Natural killer cell treated with Interleukin-12 subunit alpha and Interleukin-12 subunit beta and Interleukin-15 and Interleukin-18, amount 100 ng/mL, for 72 hours (primary cell): ENCODE measurements around the gene AK8. TPM values are rescaled to one million over a fixed set of nuclear protein-coding genes. Genes with fewer than 3 reads are reported as not detected.

Experiments
- ATAC-seq, 2 donors: fragments of 150-1000 bp; cut with Tn5 transposase in 1 of 2; sonication (Bioruptor Pico), chemical (Tn5 transposase) in 1 of 2; 2 replicates each; pipeline ENCODE4 v1.10.0; 2021
- DNase-seq: peaks from one replicate; pipeline ENCODE4 v3.0.0; 2022; ENCODE audit warnings: low spot score
- H3K27ac Mint-ChIP-seq, 2 donors: 1 replicate in 1 of 2; 2 replicates in 1 of 2; pipeline ENCODE4 v1.8.0; 2022; ENCODE audit warnings: mixed read lengths in 2 of 2, mild to moderate bottlenecking in 1 of 2, moderate library complexity in 1 of 2
- H3K27me3 Mint-ChIP-seq, 2 donors: 1 replicate in 1 of 2; 2 replicates in 1 of 2; pipeline ENCODE4 v1.8.0; 2022; ENCODE audit warnings: mixed read lengths in 2 of 2
- H3K36me3 Mint-ChIP-seq: one replicate; pipeline ENCODE4 v1.8.0; 2022; ENCODE audit warnings: mixed read lengths
- H3K4me1 Mint-ChIP-seq, 2 donors: 1 replicate in 1 of 2; 2 replicates in 1 of 2; pipeline ENCODE4 v1.8.0; 2022; ENCODE audit warnings: low read depth in 2 of 2, mixed read lengths in 2 of 2, mild to moderate bottlenecking in 1 of 2
- H3K4me3 Mint-ChIP-seq: one replicate; pipeline ENCODE4 v1.8.0; 2022; ENCODE audit warnings: mixed read lengths
- H3K9me3 Mint-ChIP-seq: 2 replicates; pipeline ENCODE4 v1.8.0; 2022; ENCODE audit warnings: mixed read lengths
- total RNA-seq, 2 donors: library from RNA; stranded (reverse); gene quantifications; one replicate each; pipeline ENCODE4 v1.2.3, GENCODE V29; 2022

AK8 gene
- total RNA-seq, 2 donors from 2014 or later, result not detected

GRCh38 chr9:132749306-132749705 is 128.8 kb downstream of the AK8 start:
- Mint-ChIP-seq H3K27ac (no peak overlapping the region), H3K4me3 (no peak overlapping the region), H3K9me3 (no peaks in the 10 kb centered on the region), H3K27me3 (peaks cover 17 to 29% of the 10 kb centered on the region in 2 donors), H3K4me1 (peaks cover 0 to 6% of the 10 kb centered on the region in 2 donors), H3K36me3 (no peaks in the 10 kb centered on the region)
- ATAC-seq (no peak), DNase-seq (no peak)

DNA sequence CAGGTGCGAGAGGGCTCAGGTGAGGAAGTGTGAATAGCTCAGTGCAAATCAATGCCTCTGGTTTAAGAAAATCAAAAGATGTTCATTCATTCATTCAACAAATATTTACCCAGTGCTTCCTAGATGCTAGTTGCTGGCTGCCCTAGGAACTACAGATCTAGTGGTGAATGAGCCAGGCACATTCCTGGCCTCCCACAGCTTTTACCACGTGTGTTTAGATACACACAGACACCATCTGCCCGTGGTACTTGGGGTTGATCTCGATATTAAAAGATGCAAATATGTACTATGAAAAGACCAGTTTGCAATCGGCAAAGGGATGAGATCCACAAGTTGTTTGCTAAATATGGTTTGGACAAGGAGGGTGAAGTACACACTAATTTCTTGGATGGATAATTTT is 129.6 kb downstream of the AK8 start:
- DNase-seq, result no peak
- no peak for ATAC-seq
- Mint-ChIP-seq H3K4me3 (no peak overlapping the region), H3K36me3 (no peaks in the 10 kb centered on the region), H3K27me3 (peaks cover 25 to 38% of the 10 kb centered on the region in 2 donors), H3K9me3 (no peaks in the 10 kb centered on the region), H3K4me1 (peaks cover 0 to 6% of the 10 kb centered on the region in 2 donors), H3K27ac (no peak overlapping the region)

DNA sequence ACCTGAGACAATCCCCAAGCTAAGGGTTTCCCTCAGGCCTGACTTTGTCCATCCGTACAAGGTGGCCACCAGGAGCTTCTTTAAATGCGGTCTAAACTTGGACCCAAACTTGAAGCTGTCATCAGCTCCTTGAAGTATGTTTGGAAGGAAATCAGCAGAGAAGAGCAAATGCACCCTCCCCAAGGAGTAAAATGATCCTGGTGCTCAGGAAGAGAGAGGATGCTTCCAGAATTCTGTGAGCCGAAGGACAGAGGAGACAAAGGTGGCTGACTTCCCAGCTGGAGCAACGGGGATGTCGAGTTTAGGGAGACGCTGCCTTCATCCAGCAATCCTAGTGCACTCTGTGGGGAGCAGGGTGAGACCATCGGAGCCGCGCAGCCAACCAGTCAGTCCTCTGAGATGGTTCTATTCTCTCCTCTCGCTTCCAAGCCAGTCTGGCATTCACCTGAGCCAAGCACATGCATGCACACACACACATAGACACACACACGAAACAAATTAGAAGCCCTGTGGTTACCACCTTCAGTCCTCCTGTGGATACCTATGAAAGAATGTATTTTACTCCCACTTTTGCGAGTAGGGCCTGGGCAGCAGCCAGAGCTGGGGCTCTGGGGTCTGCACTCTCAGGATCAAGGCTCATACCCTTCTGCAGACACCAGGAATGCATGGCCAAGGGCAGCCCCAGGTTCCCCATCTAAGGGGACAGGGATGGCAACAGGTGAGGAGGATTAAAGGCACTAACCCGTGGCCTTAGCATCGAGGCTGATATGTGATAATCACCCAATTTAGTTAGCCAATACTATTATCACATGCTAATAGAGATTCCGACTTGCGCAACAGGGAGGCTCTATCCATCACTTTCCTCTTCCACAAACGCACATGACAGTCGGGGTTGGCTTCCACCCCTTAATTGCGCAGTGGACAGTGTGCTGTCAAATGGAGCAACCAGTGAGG is 132.1 kb downstream of the AK8 start:
- H3K27me3 Mint-ChIP-seq, result peaks cover 34 to 50% of the 10 kb centered on the region in 2 donors
- H3K27ac Mint-ChIP-seq, result no peak overlapping the region
- DNase-seq, result no peak

DNA sequence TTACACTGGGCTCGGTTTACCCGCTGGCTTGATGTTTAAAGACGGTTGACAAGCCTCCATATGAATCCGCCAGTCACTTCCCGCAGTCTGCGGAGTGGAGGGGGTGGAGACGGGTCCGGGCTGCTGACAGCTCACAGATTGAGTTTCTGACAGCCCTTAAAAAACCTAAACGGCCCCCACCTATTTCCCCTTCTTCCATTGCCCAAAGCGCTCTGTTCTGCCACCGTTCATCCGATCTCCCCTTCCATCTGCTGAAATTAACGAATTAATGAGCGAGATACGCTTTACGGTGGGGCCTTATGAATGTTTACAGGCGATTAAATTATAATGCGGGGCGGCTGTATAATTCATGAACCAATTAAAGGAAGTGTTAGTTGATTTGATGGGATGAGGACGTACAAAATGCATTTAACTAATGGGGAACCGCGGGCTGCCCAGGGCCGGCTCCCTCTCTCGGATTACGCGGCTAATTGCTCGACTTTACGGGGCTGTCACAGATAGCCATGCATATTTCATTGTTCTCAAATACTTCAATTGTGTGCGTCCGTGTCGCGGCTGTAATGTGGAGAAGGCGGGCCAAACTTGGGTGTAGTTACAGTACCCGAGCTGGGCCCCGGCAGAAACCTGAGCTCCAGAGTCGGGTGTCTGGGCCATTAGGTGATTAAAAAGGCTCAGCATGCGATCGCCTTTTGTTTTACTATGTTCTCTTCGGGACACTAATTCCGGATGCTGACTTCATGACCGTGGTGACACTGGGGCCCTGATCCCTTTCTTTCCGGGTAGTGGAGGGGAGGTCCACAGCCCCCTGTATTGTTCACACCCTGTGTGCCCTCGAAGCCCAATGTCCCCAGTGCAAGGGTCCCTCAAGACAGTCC is 133.0 kb downstream of the AK8 start:
- Mint-ChIP-seq H3K4me1 (peaks cover 0 to 6% of the 10 kb centered on the region in 2 donors), H3K27ac (no peak overlapping the region), H3K4me3 (no peak overlapping the region), H3K36me3 (no peaks in the 10 kb centered on the region), H3K27me3 (peaks cover 32 to 45% of the 10 kb centered on the region in 2 donors), H3K9me3 (no peaks in the 10 kb centered on the region)
- DNase-seq (no peak), ATAC-seq (no peak)

More for the DNA sequence above, 132.1 kb downstream of the AK8 start:
- H3K9me3 Mint-ChIP-seq, result no peaks in the 10 kb centered on the region
- H3K4me3 Mint-ChIP-seq, result no peak overlapping the region
- peaks cover 0 to 6% of the 10 kb centered on the region in 2 donors for H3K4me1 Mint-ChIP-seq
- peak in 1 of 2 donors; percentile 43 for ATAC-seq
- no peaks in the 10 kb centered on the region for H3K36me3 Mint-ChIP-seq

DNA sequence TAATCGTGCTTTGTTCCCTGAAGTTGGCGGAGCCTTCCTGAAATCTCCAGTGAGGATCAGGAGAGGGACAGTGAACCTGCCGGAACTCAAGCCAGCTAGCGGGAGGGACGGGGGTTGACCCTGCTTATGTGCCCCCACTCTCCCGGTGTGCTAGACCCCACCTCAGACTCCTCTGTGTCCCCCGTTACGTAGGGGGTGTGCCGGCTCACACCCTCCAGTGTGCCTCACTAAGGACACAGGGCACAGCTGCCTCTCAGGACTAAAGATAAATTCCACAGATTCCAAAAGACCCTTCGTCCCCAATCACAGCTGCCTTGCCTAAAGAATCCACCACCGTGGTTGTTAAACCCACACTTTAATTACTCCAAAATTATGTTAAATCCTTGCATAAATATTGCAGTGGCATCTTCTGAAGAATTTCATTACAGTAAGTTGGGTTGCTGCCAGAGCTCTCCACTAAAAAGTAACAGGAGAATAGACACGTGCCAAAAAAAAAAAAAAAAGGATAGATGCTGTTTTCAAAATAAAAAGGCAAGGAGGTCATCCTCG is 134.1 kb downstream of the AK8 start:
- DNase-seq (no peak), ATAC-seq (no peak)
- Mint-ChIP-seq H3K4me1 (peaks cover 0 to 6% of the 10 kb centered on the region in 2 donors), H3K27ac (no peak overlapping the region), H3K36me3 (no peaks in the 10 kb centered on the region), H3K4me3 (no peak overlapping the region), H3K27me3 (peaks cover 32 to 44% of the 10 kb centered on the region in 2 donors), H3K9me3 (no peaks in the 10 kb centered on the region)

- H3K27me3 Mint-ChIP-seq, result peaks cover 32 to 44% of the 10 kb centered on the region in 2 donors
- ATAC-seq (no peak), DNase-seq (no peak)
- no peak overlapping the region for H3K27ac Mint-ChIP-seq
- no peaks in the 10 kb centered on the region for H3K36me3 Mint-ChIP-seq
- no peaks in the 10 kb centered on the region for H3K9me3 Mint-ChIP-seq
- peaks cover 0 to 6% of the 10 kb centered on the region in 2 donors for H3K4me1 Mint-ChIP-seq
- no peak overlapping the region for H3K4me3 Mint-ChIP-seq
Observed at GRCh38 chr9:132742821-132743311, 135.2 kb downstream of the AK8 start.

GRCh38 chr9:132740526-132741309 is 137.4 kb downstream of the AK8 start:
- DNase-seq, result no peak
- Mint-ChIP-seq H3K27ac (no peak overlapping the region), H3K36me3 (no peaks in the 10 kb centered on the region)

GRCh38 chr9:132739710-132740310 is 138.3 kb downstream of the AK8 start:
- no peaks in the 10 kb centered on the region for H3K36me3 Mint-ChIP-seq
- peaks cover 24 to 25% of the 10 kb centered on the region in 2 donors for H3K27me3 Mint-ChIP-seq
- H3K9me3 Mint-ChIP-seq, result no peaks in the 10 kb centered on the region
- ATAC-seq (no peak), DNase-seq (no peak)
- no peak overlapping the region for H3K4me3 Mint-ChIP-seq
- no peak overlapping the region for H3K27ac Mint-ChIP-seq
- H3K4me1 Mint-ChIP-seq, result no peaks in the 10 kb centered on the region

More at GRCh38 chr9:132740526-132741309, 137.4 kb downstream of the AK8 start:
- Mint-ChIP-seq H3K4me3 (no peak overlapping the region), H3K27me3 (peaks cover 30 to 33% of the 10 kb centered on the region in 2 donors), H3K4me1 (peaks cover 0 to 5% of the 10 kb centered on the region in 2 donors), H3K9me3 (no peaks in the 10 kb centered on the region)
- ATAC-seq, result peak in 1 of 2 donors; percentile 32

DNA sequence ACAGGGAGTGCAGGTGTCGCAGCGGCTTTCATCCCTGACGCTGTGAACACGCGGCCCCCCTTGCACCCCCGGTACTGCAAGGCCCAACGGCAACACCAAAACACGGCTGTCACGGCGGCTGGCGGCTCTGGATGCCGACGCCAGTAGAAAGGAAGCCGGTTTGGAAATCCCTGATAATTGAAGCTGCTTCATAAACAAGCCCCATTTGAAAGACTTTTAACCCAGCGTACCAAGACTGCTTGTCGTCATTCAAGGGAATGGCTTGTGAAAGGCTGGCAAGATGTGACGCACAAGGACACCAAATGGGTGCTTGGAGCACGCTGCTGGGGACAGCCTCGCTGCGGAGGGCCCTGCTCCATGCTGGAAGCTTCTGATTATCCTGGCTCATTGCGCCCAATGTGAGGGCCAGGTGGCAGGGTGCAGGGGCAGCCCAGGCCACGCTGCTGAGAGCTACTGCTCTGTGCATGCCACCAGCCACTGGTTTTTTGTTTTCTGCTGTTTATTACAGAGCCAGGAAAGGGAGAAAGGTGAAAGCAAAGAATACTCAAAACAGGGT is 144.7 kb downstream of the AK8 start:
- Mint-ChIP-seq H3K27me3 (peaks cover 11 to 12% of the 10 kb centered on the region in 2 donors), H3K9me3 (no peaks in the 10 kb centered on the region), H3K4me1 (no peaks in the 10 kb centered on the region), H3K4me3 (no peak overlapping the region), H3K36me3 (no peaks in the 10 kb centered on the region), H3K27ac (no peak overlapping the region)
- no peak for ATAC-seq
- DNase-seq, result no peak

GRCh38 chr9:132732326-132733259 is 145.5 kb downstream of the AK8 start:
- Mint-ChIP-seq H3K27ac (no peak overlapping the region), H3K27me3 (peaks cover 15 to 16% of the 10 kb centered on the region in 2 donors), H3K4me1 (peaks cover 0 to 2% of the 10 kb centered on the region in 2 donors), H3K9me3 (no peaks in the 10 kb centered on the region), H3K36me3 (no peaks in the 10 kb centered on the region), H3K4me3 (no peak overlapping the region)
- DNase-seq, result no peak
- no peak for ATAC-seq

DNA sequence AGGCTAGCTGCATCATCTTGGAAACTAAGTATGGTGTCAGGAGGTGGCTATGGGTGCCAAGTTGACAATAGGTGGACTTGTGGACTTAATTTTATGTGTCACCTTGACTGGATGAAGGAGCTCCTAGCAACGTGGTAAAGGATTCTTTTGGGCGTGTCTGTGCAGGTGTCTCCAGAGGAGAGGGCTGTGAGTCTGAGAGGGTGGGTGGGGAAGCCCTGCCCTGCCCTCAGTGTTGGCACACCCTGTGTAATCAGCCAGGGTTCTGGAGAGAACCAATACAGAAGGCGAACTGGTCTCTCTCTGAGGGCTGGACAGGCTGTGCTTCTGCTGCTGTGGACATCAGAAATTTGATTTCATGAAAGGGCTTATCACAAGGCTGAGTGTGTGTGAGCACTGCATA is 146.9 kb downstream of the AK8 start:
- Mint-ChIP-seq H3K36me3 (no peaks in the 10 kb centered on the region), H3K4me3 (no peak overlapping the region), H3K27me3 (peaks cover 14 to 18% of the 10 kb centered on the region in 2 donors), H3K27ac (no peak overlapping the region), H3K4me1 (peaks cover 0 to 2% of the 10 kb centered on the region in 2 donors), H3K9me3 (no peaks in the 10 kb centered on the region)
- DNase-seq (no peak), ATAC-seq (no peak)
